Calu3 (cell line): Measurements from ENCODE around the gene ASTN2. TPM values are rescaled to one million over a fixed set of nuclear protein-coding genes. Genes with fewer than 3 reads are reported as not detected.

ENCODE experiments used
- BruUV-seq: library from RNA; stranded (reverse); fragments of 400-500 nt; replicated peaks from 2 replicates; lab custom pipeline; 2021; lab: Mats Ljungman, UMichigan
- CTCF ChIA-PET: fragments of 300-600 bp; sonication (Branson Sonifier 250); formaldehyde crosslinking; loops from one replicate; lab custom pipeline; 2022; ENCODE audit warnings: antibody characterized with exemption; lab: Charles Lee
- DNase-seq: peaks from one replicate; pipeline ENCODE4 v3.0.0; 2022
- H3K27ac Mint-ChIP-seq: one replicate; pipeline ENCODE4 v1.8.0; 2022; ENCODE audit warnings: mixed read lengths; ENCODE audit not compliant: unreplicated experiment
- H3K27me3 Mint-ChIP-seq: one replicate; pipeline ENCODE4 v1.8.0; 2022; ENCODE audit warnings: mixed read lengths; ENCODE audit not compliant: unreplicated experiment
- H3K36me3 Mint-ChIP-seq: one replicate; pipeline ENCODE4 v1.8.0; 2022; ENCODE audit warnings: mild to moderate bottlenecking, moderate library complexity, mixed read lengths; ENCODE audit not compliant: insufficient read depth, unreplicated experiment
- H3K4me1 Mint-ChIP-seq: one replicate; pipeline ENCODE4 v1.8.0; 2022; ENCODE audit warnings: mild to moderate bottlenecking, low read depth, mixed read lengths; ENCODE audit not compliant: unreplicated experiment
- H3K4me3 Mint-ChIP-seq: one replicate; pipeline ENCODE4 v1.8.0; 2022; ENCODE audit warnings: mild to moderate bottlenecking, low read depth, moderate library complexity, mixed read lengths; ENCODE audit not compliant: unreplicated experiment
- H3K9me3 Mint-ChIP-seq: one replicate; pipeline ENCODE4 v1.8.0; 2022; ENCODE audit warnings: low read depth, mixed read lengths; ENCODE audit not compliant: unreplicated experiment
- intact Hi-C: fragments of 100-400 bp; cut with micrococcal nuclease; formaldehyde crosslinking; loops from one replicate; pipeline ENCODE4 v1.10.0; 2022; ENCODE audit not compliant: unreplicated experiment
- total RNA-seq: library from RNA; stranded (reverse); gene quantifications from 2 replicates; pipeline ENCODE4 v1.2.3, GENCODE V29; 2022
- TF ChIP-seq, protein P1 (sequence below): fragments of 200-600 bp; IDR thresholded peaks from one replicate; pipeline ENCODE4 v1.8.0; 2022; ENCODE audit warnings: antibody characterized with exemption; ENCODE audit not compliant: unreplicated experiment

The ASTN2 gene
- total RNA-seq, 1 experiment from 2014 or later = 1.7 TPM

DNA sequence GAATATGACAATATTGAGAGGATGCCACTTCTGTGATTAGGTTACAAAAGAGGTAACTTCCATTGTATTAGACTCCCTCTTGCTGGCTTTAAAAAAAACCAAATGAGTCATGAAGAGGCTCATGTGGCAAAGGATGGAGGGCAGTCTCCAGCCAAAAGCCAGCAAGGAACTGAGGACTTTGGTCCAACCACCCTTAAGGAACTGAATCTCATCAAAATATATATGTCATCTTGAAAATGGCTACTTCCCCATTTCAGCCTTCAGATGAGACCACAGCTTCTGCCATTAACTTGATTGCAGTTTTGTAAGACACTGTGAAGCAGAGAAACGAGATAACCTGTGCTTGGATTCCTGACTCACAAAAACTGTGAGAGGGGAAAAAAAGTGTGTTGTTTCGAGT, 743.3 kb downstream of the ASTN2 start:
- no peak overlapping the region for H3K4me3 Mint-ChIP-seq
- CTCF ChIA-PET = no interaction called here
- no peaks in the 10 kb centered on the region for H3K4me1 Mint-ChIP-seq
- no peaks in the 10 kb centered on the region for H3K36me3 Mint-ChIP-seq
- TF ChIP-seq, protein P1, sequence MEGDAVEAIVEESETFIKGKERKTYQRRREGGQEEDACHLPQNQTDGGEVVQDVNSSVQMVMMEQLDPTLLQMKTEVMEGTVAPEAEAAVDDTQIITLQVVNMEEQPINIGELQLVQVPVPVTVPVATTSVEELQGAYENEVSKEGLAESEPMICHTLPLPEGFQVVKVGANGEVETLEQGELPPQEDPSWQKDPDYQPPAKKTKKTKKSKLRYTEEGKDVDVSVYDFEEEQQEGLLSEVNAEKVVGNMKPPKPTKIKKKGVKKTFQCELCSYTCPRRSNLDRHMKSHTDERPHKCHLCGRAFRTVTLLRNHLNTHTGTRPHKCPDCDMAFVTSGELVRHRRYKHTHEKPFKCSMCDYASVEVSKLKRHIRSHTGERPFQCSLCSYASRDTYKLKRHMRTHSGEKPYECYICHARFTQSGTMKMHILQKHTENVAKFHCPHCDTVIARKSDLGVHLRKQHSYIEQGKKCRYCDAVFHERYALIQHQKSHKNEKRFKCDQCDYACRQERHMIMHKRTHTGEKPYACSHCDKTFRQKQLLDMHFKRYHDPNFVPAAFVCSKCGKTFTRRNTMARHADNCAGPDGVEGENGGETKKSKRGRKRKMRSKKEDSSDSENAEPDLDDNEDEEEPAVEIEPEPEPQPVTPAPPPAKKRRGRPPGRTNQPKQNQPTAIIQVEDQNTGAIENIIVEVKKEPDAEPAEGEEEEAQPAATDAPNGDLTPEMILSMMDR = no peak
- H3K27ac Mint-ChIP-seq = no peak overlapping the region
- no peak for DNase-seq
- H3K9me3 Mint-ChIP-seq = no peaks in the 10 kb centered on the region
- intact Hi-C loops = no loop called here
- no TSS peak for BruUV-seq
- no peaks in the 10 kb centered on the region for H3K27me3 Mint-ChIP-seq

DNA sequence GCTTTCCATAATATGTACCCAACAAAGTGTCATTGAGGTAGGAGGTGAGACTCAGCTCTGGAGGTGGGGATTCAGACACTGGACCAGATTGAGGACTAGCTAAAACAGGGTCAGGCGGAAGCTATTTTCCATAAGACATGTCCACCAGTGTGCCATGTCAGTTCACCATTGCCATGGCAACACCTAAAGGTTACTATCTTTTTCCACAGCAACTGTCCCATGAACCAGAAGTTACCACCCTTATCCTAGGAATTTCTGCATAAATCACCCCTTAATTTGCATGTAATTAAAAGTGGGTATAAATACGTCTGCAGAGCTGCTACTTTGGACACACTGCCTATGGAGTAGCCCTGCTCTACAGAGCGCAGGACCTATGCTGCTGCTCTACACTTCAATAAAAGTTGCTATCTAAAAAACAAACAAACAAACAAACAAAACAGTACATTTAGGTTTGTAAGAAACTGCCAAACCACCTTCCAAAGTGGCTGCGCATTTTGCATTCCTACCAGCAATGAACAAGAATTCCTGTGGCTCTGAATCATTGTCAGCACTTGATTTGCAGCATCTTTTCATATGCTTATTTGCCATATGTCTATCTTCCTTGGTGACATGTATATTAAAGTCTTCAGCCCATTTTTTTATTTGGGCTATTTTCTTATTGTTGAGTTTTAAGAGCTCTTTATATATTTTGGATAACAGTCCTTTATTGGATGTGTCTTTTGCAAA, 745.7 kb downstream of the ASTN2 start:
- H3K9me3 Mint-ChIP-seq = no peaks in the 10 kb centered on the region
- intact Hi-C loops = no loop called here
- no peak overlapping the region for H3K4me3 Mint-ChIP-seq
- no peaks in the 10 kb centered on the region for H3K4me1 Mint-ChIP-seq
- BruUV-seq = no TSS peak
- no peaks in the 10 kb centered on the region for H3K27me3 Mint-ChIP-seq
- H3K27ac Mint-ChIP-seq = no peak overlapping the region
- no peaks in the 10 kb centered on the region for H3K36me3 Mint-ChIP-seq
- TF ChIP-seq, protein P1 = no peak
- CTCF ChIA-PET = no interaction called here
- no peak for DNase-seq

GRCh38 chr9:116663581-116663980, 751.3 kb downstream of the ASTN2 start:
- no peaks in the 10 kb centered on the region for H3K27me3 Mint-ChIP-seq
- no peak for DNase-seq
- H3K4me1 Mint-ChIP-seq = no peaks in the 10 kb centered on the region
- TF ChIP-seq, protein P1 = no peak
- intact Hi-C loops = loop anchor here (1.0 to 5.0 kb wide), 2 partner anchors 31 to 781 kb away; no protein-coding TSS in a partner anchor
- no peak overlapping the region for H3K4me3 Mint-ChIP-seq
- no peaks in the 10 kb centered on the region for H3K9me3 Mint-ChIP-seq
- H3K27ac Mint-ChIP-seq = no peak overlapping the region
- CTCF ChIA-PET = no interaction called here
- H3K36me3 Mint-ChIP-seq = no peaks in the 10 kb centered on the region
- BruUV-seq = no TSS peak

GRCh38 chr9:116662646-116663310, 752.1 kb downstream of the ASTN2 start:
- Mint-ChIP-seq H3K27ac (no peak overlapping the region), H3K9me3 (no peaks in the 10 kb centered on the region), H3K27me3 (no peaks in the 10 kb centered on the region), H3K4me1 (no peaks in the 10 kb centered on the region), H3K4me3 (no peak overlapping the region), H3K36me3 (no peaks in the 10 kb centered on the region)
- no peak for DNase-seq
- BruUV-seq = no TSS peak
- TF ChIP-seq, protein P1 = no peak
- intact Hi-C loops = loop anchor here (1.0 to 5.0 kb wide), 2 partner anchors 30 to 780 kb away; no protein-coding TSS in a partner anchor
- CTCF ChIA-PET = no interaction called here
